Neural cell (in vitro differentiated cells): Measurements from ENCODE around the gene MAP7D1.

Source experiments
- EP300 ChIP-seq: fragments of 450-650 bp; conservative IDR thresholded peaks from 2 replicates; pipeline ENCODE4 v1.6.1; 2014; ENCODE audit warnings: antibody characterized with exemption, mild to moderate bottlenecking, moderate library complexity; ENCODE audit not compliant: poor library complexity, severe bottlenecking
- EZH2 ChIP-seq: fragments of 200-600, 300-800 bp; shearing (Covaris generic), sonication (generic); IDR thresholded peaks from 2 replicates; pipeline ENCODE4 v1.6.1; 2014; ENCODE audit warnings: antibody characterized with exemption, low read length, borderline replicate concordance, mild to moderate bottlenecking; ENCODE audit not compliant: insufficient read depth, poor library complexity, severe bottlenecking
- POLR2AphosphoS5 ChIP-seq: IDR thresholded peaks from 2 replicates; pipeline ENCODE4 v1.6.1; 2012
- REST ChIP-seq: IDR thresholded peaks from 2 replicates; pipeline ENCODE4 v1.6.1; 2012; ENCODE audit warnings: borderline replicate concordance
- TAF1 ChIP-seq: IDR thresholded peaks from 2 replicates; pipeline ENCODE4 v1.6.1; 2012; ENCODE audit warnings: low read depth
- TF ChIP-seq, protein P1 (sequence below): fragments of 450-650 bp; IDR thresholded peaks from 2 replicates; pipeline ENCODE4 v1.5.1; 2014; ENCODE audit warnings: antibody characterized with exemption, mild to moderate bottlenecking, moderate library complexity; ENCODE audit not compliant: poor library complexity, severe bottlenecking

- TF ChIP-seq, protein P1, sequence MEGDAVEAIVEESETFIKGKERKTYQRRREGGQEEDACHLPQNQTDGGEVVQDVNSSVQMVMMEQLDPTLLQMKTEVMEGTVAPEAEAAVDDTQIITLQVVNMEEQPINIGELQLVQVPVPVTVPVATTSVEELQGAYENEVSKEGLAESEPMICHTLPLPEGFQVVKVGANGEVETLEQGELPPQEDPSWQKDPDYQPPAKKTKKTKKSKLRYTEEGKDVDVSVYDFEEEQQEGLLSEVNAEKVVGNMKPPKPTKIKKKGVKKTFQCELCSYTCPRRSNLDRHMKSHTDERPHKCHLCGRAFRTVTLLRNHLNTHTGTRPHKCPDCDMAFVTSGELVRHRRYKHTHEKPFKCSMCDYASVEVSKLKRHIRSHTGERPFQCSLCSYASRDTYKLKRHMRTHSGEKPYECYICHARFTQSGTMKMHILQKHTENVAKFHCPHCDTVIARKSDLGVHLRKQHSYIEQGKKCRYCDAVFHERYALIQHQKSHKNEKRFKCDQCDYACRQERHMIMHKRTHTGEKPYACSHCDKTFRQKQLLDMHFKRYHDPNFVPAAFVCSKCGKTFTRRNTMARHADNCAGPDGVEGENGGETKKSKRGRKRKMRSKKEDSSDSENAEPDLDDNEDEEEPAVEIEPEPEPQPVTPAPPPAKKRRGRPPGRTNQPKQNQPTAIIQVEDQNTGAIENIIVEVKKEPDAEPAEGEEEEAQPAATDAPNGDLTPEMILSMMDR = no peak
- no peak for TF ChIP-seq REST
- TF ChIP-seq POLR2AphosphoS5 = no peak
- TF ChIP-seq EZH2 = no peak
- no peak for TF ChIP-seq TAF1
- TF ChIP-seq EP300 = no peak
Measured at GRCh38 chr1:36159614-36160387, 3.8 kb downstream of the MAP7D1 start.
